ENCODE data around the gene HECTD4. TPM values are rescaled to one million over a fixed set of nuclear protein-coding genes. Genes with fewer than 3 reads are reported as not detected.

Gene HECTD4
- total RNA-seq, 2 donors from 2014 or later, result 23.3 to 45.2 TPM

DNA sequence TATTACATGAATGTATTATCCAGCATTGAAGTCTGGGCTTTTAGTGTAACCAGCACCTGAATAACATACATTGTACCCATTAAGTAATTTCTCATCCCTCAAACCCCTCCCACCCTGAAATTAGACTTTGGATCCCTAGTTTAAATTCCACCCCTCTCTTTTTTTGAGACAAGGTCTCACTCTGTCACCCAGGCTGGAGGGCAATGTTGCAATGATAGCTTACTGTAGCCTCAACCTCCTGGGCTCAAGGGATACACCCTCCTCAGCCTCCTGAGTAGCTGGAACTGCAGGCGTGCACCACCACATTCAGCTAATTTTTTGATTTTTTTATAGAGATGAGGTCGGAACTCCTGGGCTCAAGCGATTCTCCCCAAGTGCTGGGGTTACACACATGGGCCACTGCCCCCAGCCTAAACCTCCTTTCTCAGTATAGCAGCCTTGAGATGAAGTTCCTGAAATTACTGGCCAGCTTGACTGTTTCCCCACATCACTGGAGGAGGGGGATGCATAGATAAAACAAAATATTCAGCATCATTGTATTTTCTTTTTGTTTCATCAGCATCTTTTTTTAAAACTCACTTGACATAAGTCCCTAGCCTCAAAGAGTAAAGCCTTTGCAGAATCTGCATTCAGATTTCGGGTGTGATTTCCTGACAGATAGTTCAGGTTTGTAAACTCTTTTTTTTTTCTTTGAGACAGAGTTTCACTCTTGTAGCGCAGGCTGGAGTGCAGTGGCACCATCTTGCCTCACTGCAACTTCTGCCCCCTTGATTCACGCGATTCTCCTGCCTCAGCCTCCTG lies 43.6 kb upstream of the HECTD4 start:
- 94 to 96% methylated on average over 7 of the region's 7 CpGs for WGBS, 2 donors
- ATAC-seq (no peak), DNase-seq (no peak)
- H3K4me1 ChIP-seq, result peaks cover 21% of the 10 kb centered on the region
- H3K27ac ChIP-seq, result no peak overlapping the region
- TF ChIP-seq, protein P1, sequence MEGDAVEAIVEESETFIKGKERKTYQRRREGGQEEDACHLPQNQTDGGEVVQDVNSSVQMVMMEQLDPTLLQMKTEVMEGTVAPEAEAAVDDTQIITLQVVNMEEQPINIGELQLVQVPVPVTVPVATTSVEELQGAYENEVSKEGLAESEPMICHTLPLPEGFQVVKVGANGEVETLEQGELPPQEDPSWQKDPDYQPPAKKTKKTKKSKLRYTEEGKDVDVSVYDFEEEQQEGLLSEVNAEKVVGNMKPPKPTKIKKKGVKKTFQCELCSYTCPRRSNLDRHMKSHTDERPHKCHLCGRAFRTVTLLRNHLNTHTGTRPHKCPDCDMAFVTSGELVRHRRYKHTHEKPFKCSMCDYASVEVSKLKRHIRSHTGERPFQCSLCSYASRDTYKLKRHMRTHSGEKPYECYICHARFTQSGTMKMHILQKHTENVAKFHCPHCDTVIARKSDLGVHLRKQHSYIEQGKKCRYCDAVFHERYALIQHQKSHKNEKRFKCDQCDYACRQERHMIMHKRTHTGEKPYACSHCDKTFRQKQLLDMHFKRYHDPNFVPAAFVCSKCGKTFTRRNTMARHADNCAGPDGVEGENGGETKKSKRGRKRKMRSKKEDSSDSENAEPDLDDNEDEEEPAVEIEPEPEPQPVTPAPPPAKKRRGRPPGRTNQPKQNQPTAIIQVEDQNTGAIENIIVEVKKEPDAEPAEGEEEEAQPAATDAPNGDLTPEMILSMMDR (IDR thresholded peaks at IDR 0.05), result no peak
- TF ChIP-seq POLR2A (IDR thresholded peaks at IDR 0.05), result no peak
- intact Hi-C loops (cut with DNase I), result no loop called here
- H3K36me3 ChIP-seq (replicated peaks in 1 of 2; ENCODE audit: insufficient read depth in 1 of 2, low read depth in 2 of 2), result no peaks in the 10 kb centered on the region
- no peak overlapping the region for H3K4me3 ChIP-seq
- no peaks in the 10 kb centered on the region for H3K27me3 ChIP-seq
- H3K9me3 ChIP-seq, result no peaks in the 10 kb centered on the region

DNA sequence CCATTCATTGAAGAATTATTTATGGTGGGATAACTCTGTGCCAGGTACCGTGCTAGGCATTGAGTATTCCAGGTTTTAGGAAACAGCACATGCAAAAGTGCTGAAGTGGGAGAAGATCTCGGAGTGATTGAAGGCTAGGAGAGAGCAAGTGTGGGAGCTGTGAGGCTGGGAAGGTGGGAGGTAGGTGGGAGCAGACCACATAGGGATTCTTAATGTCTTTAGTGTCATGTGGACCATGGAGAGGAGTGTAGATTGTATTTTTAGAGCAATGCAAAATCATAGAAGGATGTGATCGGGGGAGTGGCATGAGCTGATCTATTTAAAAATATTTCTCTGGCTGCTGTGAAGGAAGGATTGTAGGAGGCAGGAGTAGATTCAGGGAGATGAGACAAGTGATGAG lies 41.9 kb upstream of the HECTD4 start:
- ATAC-seq, result no peak
- no peak for DNase-seq
- Histone ChIP-seq H3K9me3 (no peaks in the 10 kb centered on the region), H3K27ac (no peak overlapping the region), H3K4me3 (no peak overlapping the region), H3K36me3 (replicated peaks in 1 of 2; ENCODE audit: insufficient read depth in 1 of 2, low read depth in 2 of 2) (no peaks in the 10 kb centered on the region), H3K27me3 (no peaks in the 10 kb centered on the region), H3K4me1 (peaks cover 33% of the 10 kb centered on the region)
- WGBS, 2 donors, result 87 to 100% methylated on average over 3 of the region's 3 CpGs
- intact Hi-C loops (cut with DNase I), result no loop called here
- TF ChIP-seq POLR2A (IDR thresholded peaks at IDR 0.05), result no peak
- TF ChIP-seq, protein P1 (IDR thresholded peaks at IDR 0.05), result no peak

DNA sequence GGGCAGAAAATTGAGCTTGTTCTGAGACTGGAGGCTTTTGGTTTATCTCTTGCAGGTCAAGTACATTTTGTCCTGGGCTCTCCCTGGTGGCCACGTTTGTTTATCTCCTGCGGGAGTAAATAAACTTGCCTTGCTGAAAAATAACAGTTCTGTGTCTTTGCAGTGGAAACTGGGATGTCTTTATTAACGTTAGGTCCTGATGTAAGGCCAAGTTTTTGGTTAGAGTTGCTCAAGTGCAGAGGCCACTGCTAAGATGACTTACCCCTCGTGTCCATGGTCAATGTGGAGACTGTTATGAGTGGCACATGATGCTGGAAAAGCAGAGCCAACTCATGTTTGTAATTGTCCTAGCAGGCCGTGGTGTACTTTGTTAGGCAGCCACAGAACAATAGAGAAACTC lies 40.3 kb upstream of the HECTD4 start:
- intact Hi-C loops (cut with DNase I), result no loop called here
- H3K36me3 ChIP-seq (replicated peaks in 1 of 2; ENCODE audit: insufficient read depth in 1 of 2, low read depth in 2 of 2), result no peaks in the 10 kb centered on the region
- H3K9me3 ChIP-seq, result no peaks in the 10 kb centered on the region
- WGBS, 2 donors, result 22 to 48% methylated on average over 4 to 5 of the region's 5 CpGs
- no peaks in the 10 kb centered on the region for H3K27me3 ChIP-seq
- ATAC-seq, result no peak
- H3K4me1 ChIP-seq, result peaks cover 41% of the 10 kb centered on the region
- TF ChIP-seq POLR2A (IDR thresholded peaks at IDR 0.05), result no peak
- TF ChIP-seq, protein P1 (IDR thresholded peaks at IDR 0.05), result no peak
- H3K4me3 ChIP-seq, result no peak overlapping the region
- no peak for DNase-seq
- H3K27ac ChIP-seq, result no peak overlapping the region

DNA sequence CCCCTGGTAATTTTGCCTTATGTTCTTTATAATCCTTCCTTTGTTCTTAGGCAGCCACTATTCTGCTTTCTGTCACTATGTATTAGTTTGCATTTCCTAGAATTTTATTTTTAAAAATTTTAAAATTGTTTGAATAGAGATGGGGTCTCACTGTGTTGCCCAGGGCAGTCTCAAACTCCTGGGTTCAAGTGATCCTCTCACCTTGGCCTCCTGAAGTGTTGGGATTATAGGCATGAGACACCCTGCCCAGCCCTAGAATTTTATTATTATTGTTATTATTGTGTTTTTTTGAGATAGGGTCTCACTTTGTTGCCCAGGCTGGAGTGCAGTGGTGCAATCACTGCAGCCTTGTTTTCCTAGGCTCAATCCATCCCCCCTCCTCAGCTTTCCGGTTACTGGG lies 39.1 kb upstream of the HECTD4 start:
- peaks cover 41% of the 10 kb centered on the region for H3K4me1 ChIP-seq
- ATAC-seq (no peak), DNase-seq (no peak)
- no peaks in the 10 kb centered on the region for H3K9me3 ChIP-seq
- intact Hi-C loops (cut with DNase I), result no loop called here
- no peaks in the 10 kb centered on the region for H3K36me3 ChIP-seq (replicated peaks in 1 of 2; ENCODE audit: insufficient read depth in 1 of 2, low read depth in 2 of 2)
- WGBS, 2 donors, result 90 to 92% methylated on average over 1 of the region's 1 CpG
- H3K27ac ChIP-seq, result no peak overlapping the region
- H3K4me3 ChIP-seq, result no peak overlapping the region
- H3K27me3 ChIP-seq, result no peaks in the 10 kb centered on the region
- no peak for TF ChIP-seq POLR2A (IDR thresholded peaks at IDR 0.05)
- TF ChIP-seq, protein P1 (IDR thresholded peaks at IDR 0.05), result no peak

DNA sequence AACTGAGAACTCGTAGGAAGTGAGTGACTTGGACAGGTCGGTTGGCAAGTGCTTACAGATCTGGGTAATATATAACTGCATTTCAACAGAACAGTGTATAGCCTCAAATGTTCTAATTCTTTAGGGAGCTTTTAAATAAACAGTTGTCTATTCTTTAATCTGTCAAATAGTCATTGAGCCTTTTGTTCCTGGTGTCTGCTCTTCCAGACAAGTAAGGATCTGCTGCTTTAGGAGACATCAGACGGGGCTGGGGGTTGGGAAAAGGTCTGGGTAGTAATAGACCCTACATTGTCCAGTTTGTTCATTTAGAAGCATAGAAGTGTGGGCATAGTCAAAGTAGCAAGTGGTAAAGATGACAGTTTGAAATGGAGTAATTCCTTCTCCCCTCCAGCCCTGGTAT lies 38.5 kb upstream of the HECTD4 start:
- Histone ChIP-seq H3K27me3 (no peaks in the 10 kb centered on the region), H3K36me3 (replicated peaks in 1 of 2; ENCODE audit: insufficient read depth in 1 of 2, low read depth in 2 of 2) (no peaks in the 10 kb centered on the region), H3K27ac (peak overlapping the region in 2 of 4 donors; percentile 98 to 99), H3K4me3 (no peak overlapping the region), H3K4me1 (peaks cover 41% of the 10 kb centered on the region), H3K9me3 (no peaks in the 10 kb centered on the region)
- TF ChIP-seq, protein P1 (IDR thresholded peaks at IDR 0.05), result no peak
- no peak for TF ChIP-seq POLR2A (IDR thresholded peaks at IDR 0.05)
- intact Hi-C loops (cut with DNase I), result no loop called here
- ATAC-seq (no peak), DNase-seq (no peak)
- WGBS, 2 donors, result 49 to 52% methylated on average over 3 of the region's 3 CpGs

Measured in body of pancreas (tissue), 4 donors.